ENCODE results near the gene NEK7. TPM values are rescaled to one million over a fixed set of nuclear protein-coding genes. Genes with fewer than 3 reads are reported as not detected.

NEK7 gene
- total and polyA plus RNA-seq, 9 of the 15 experiments (the other 6 are each of a cell fraction or from before 2014, with no cell fraction given) = 8.5 to 37.3 (median 27.7) TPM

GRCh38 chr1:198157847-198158725, 1.3 kb downstream of the NEK7 start (continued):
- no peak for TF ChIP-seq E2F8 (IDR thresholded peaks at IDR 0.05; ENCODE audit: low read depth, partially characterized antibody)
- peak; percentile 73 to 75; a peak in 2 of 4 replicates for TF ChIP-seq MLLT1 (IDR thresholded peaks at IDR 0.05)
- no peak for TF ChIP-seq DDX20 (tag; IDR thresholded peaks at IDR 0.05; ENCODE audit: low read depth)
- no peak for TF ChIP-seq ATF1 (CRISPR knock-in tag; IDR thresholded peaks at IDR 0.05)
- TF ChIP-seq ATF1 (tag; IDR thresholded peaks at IDR 0.05) = 0 out of 2 replicates have a peak, but pooled peaks have one; percentile 20
- TF ChIP-seq NKRF (IDR thresholded peaks at IDR 0.05; ENCODE audit: borderline replicate concordance) = peak; percentile 72; the same call in 1 of the 2 replicates
- TF ChIP-seq HLTF (IDR thresholded peaks at IDR 0.05) = 0 out of 2 replicates have a peak, but pooled peaks have one; percentile 30
- no peak for TF ChIP-seq FOXJ2 (tag; IDR thresholded peaks at IDR 0.05)
- TF ChIP-seq BRF1 (IDR thresholded peaks at IDR 0.05; ENCODE audit: borderline replicate concordance, extremely low read depth, insufficient read length) = no peak
- peak; percentile 97 for TF ChIP-seq CEBPB (tag; IDR thresholded peaks at IDR 0.05)
- TF ChIP-seq ZNF277 (CRISPR knock-in tag; IDR thresholded peaks at IDR 0.05; ENCODE audit: borderline replicate concordance) = no peak
- no peak for TF ChIP-seq ZNF165 (CRISPR knock-in tag; IDR thresholded peaks at IDR 0.05; ENCODE audit: borderline replicate concordance)
- no peak for TF ChIP-seq ELK1 (CRISPR knock-in tag; IDR thresholded peaks at IDR 0.05)
- no peak for TF ChIP-seq TGIF2 (CRISPR knock-in tag; IDR thresholded peaks at IDR 0.05)
- TF ChIP-seq YBX1 (IDR thresholded peaks at IDR 0.05) = no peak
- TF ChIP-seq ZNF584 (CRISPR knock-in tag; IDR thresholded peaks at IDR 0.05; ENCODE audit: low read depth) = no peak
- TF ChIP-seq GABPB1 (CRISPR knock-in tag; IDR thresholded peaks at IDR 0.05) = no peak
- TF ChIP-seq BRD9 (IDR thresholded peaks at IDR 0.05; ENCODE audit: low read depth, partially characterized antibody) = peak; percentile 44
- TF ChIP-seq NCOA4 (IDR thresholded peaks at IDR 0.05; ENCODE audit: partially characterized antibody) = peak; percentile 16
